HG03439 (cell line): ENCODE measurements around the gene GAL3ST2.
"Not testable (repeated sequence)": the region's sequence is repeated elsewhere in the genome, so short reads cannot be mapped to it uniquely, and the experiment has no call there.

Experiments
- ATAC-seq: cut with Tn5 transposase; IDR thresholded peaks from one replicate; pipeline ENCODE4 v1.9.1; 2021; ENCODE audit warnings: mild to moderate bottlenecking, moderate library complexity; ENCODE audit not compliant: unreplicated experiment

GAL3ST2 gene

DNA sequence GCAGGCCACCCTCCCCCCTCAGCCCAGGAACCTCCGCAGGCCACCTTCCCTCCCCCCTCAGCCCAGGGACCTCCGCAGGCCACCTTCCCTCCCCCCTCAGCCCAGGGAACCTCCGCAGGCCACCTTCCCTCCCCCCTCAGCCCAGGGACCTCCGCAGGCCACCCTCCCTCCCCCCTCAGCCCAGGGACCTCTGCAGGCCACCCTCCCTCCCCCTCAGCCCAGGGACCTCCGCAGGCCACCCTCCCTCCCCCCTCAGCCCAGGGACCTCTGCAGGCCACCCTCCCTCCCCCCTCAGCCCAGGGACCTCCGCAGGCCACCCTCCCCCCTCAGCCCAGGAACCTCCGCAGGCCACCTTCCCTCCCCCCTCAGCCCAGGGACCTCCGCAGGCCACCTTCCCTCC lies 29.6 kb downstream of the GAL3ST2 start:
- not testable (repeated sequence) for ATAC-seq

DNA sequence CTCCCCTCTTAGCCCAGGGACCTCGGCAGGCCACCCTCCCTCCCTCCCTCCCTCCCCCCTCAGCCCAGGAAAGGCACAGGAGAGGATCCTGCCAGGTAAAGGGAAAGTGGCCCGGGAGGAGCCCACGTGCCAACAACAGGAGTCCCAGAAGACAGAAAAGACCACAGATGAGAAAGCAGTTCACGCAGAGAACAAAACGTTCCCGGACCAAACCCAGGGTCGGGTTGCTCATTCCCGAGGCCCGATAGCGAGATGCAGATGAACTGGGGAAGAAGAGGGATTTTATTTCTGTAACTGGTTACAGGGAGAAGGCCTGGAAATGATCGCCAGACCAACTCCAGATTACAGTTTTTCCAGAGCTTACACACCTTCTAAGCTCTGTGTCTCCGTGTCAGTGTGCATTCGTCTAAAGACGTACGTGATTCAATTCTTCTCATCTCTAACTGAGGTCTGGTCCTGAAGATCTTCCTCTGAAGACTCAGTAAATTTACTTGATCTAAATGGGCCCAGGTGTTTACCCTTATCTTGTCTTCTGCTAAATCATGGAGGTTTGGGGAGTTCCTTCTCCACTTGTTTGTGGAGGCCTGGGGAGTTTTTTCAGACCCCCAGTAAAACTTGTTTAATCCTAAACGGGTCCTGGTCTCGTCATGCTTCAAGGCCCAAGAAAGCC lies 31.6 kb downstream of the GAL3ST2 start:
- no peak for ATAC-seq

DNA sequence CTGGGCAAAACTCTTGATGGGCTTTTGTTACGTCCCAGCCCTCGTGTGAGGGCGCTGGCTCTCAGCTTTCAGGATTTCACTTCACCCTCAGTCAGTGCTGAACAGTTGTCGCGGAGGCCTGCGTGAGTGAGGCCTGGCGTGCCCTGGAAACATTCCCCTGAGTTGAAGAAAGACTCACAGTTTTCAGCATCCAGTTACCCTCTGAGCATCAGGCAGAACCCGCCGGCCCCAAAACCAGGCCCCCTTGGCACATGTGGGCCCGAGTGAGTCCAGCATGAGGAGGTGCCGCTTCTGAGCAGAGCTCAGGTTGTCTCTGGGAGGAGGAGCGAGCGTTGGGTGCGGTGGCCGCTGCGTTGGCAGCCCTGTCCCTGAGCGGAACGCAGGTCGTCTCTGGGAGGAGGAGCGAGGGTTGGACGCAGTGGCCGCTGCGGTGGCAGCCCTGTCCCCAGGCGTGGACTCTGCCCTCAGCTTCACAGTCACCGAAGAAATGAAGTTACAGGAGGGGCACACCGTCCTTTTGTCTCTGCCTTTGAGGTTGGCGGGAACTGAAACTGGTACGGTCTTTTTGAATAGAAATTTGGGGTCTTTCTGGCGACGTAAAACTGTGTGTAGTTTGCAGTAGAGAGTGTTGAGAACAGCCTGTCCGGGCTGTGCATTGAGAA lies 32.2 kb downstream of the GAL3ST2 start, which contains the start of gene NEU4:
Gene NEU4, plus strand, starts transcription at position 473 of the 662 bp plus-strand sequence. CDS start 5,292 bp downstream, outside the sequence.
- ATAC-seq = no peak

DNA sequence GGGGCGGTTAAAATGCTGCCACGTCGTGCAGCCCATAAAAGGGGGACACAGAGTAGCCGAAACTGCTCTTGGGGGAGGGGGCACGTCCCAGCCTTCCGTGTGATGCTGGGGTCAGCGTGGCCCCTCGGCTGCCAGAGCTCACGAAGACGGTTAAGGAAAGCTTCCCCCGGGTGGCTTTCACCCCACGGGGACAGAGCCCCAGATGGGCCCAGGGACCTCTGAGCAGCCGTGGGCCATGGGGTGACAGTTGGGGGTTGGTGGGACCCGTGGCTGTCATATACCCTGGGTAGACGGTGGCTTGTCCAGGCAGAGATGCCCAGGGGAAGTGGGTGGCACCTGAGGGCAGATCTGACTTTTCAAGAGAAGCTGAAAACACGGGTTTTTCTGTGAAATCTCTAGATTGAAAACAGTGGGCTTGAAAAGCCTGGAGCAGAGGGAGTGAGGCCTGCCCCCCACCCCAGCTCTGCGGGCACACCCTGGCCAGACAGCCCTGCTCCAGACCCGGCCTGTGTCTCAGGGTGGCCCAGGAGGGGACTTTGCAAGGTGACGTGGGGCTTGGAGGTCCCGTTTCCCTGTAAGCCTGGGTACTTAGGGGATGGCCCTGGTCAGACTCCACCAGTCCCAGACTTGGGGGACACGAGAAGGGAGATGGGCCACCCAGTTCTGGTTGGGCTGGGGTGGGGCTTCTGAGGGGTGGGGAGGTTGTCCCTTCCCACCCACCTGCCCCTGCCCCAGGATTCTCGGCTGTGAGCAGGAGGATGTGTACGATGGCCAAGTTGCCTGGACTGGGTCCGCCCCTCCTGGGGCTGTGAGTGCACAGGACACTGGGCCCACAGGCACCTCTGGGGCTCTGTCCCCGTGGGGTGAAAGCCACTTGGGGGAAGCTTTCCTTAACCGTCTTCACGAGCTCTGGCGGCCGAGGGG lies 33.0 kb downstream of the GAL3ST2 start:
- ATAC-seq = no peak

DNA sequence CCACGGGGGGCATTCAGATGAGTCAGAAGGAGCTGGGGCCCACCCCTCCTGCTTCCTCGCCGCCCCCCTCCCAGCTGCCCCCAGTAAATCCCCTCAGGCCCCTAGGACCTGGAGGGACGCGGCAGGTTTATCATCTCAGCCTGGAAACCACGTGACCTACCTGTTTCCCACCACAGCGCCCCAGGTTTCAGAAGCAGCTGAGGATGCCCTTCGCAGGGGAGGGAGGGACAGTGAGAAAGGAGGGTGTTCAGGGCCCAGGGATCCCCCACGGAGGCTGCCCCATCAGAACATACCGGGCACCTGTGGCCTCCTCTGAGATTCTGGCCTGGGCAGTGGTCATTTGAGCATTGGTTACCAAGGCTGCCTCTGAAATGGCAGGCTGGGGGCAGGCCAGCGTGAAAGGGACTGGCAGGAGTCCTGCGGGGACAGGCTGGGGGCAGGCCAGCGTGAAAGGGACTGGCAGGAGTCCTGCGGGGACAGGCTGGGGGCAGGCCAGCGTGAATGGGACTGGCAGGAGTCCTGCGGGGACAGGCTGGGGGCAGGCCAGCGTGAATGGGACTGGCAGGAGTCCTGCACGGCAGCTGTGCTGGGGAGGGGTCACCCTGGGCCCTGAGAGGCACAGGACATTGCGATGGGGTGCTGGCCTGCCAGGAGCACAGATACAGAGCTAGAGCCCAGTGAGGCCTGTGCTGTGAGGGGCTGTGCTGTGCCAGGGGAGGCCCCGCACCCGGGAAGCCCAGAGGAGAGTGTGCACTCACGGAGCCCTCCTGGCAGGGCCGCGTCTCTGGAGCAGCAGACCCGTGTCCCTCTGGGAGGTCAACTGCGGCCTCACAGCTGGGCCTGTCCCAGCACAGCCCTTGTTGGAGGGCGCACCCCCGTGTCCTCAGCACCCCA lies 33.9 kb downstream of the GAL3ST2 start:
- ATAC-seq = no peak

DNA sequence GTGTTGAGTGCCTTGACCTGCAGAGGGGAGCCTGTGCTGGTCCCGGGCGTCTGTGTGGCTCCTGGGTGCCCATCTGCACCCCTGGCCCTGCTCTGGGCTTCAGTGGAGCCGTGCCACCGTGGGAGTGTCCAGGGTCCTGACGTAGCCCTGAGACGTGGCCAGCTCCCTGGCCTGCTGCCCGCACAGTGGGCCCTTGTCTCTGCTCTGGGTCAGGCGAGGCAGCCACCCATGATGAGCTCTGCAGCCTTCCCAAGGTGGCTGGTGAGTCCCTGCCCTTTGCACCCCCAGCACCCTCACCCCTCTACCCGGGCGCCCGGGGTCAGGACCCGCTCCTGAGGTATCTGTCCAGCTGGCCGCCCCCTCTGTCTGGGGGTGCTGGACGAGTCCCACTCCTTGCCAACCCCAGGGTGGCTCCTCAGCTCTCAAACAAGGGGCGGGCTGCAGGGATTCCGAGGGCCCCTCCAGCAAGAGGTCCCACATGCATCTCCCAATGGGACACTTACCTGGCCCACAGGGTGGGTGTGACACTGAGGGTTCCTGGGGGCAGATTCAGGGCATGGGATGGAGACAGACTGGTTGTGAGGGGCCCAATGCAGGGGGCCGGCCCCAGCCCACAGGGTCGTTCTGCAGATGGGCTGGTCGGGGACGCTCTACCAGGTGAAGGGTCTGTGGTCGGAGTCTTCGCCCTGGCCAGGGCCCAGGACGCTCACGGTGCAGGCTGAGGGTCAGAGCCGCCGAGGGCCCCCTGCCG lies 34.8 kb downstream of the GAL3ST2 start:
- ATAC-seq = no peak

DNA sequence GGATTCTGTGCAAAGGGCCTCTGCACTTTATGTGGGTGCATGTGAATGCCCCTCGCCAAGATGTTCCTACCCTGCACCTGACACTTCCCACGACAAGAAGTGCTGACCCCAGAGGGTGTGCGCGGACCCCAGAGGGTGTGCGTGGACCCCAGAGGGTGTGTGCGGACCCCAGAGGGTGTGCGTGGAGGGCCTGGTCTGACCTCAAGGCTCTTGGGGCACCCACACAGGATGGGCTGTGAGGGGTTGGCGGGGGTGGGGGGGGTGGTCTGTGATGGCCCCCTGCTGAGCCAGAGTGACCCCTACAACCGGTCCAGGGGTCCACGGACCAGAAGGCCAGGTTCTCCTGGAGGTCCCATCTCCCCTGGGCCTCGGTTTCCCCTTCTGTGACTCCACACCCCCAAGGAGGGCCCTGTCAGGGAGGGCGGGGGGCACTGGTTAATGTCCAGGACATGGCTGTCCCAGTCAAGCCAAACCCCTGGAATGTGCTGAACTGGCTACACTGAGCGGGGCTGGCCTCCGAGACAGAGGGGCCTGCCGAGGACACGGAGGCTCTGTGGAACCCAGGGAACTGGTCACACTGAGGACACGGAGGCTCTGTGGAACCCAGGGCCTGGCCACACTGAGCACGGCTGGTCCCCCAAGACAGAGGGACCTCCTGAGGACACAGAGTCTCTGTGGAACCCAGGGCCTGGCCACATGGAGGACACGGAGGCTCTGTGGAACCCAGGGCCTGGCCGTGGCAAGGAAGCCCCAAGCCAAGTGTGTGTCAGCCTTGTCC lies 35.5 kb downstream of the GAL3ST2 start:
- no peak for ATAC-seq

DNA sequence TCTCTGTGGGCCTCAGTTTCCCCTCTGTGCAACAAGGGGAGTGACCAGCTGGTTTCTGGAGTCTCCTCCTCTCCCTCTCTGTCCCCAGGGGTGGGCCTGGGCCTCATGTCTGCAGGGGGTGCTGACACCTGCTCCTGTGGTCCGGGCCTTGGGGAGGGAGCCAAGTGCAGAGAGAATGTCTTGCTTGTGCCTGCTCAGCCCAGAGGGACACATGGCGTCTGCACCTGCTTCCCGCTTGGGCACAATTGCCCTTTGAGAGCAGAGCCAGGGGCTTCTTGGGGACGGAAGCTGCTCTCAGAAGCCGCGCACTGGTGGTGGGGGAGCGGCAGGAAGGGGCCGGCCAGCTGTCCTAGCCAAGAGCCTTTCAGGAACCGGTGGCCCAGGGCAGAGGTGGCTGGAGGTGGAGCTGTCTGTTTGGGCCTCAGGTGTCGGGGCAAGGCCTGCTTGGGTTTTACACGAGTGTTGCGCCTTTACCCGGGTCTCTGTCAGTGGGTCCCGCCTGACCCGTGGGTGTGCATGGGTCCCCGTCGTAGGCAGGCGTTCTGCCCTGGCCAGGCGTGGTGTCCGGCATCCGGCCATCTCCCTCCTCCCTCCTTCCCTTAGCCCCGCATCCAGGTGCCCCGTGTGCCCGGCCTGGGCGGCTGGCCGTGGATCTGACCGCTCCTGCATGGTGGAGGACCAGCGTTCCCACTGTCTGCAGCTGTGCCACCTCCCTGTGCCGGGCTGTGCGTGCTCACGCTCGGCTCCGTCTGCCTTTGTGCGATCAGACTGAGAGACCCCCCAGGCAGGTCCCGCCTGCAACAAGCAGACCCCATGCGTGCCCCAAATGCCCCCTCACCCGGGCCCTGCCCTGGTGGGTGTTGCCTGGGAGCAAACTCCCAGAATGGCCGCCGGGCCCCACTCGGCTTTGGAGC lies 36.4 kb downstream of the GAL3ST2 start:
- no peak for ATAC-seq

DNA sequence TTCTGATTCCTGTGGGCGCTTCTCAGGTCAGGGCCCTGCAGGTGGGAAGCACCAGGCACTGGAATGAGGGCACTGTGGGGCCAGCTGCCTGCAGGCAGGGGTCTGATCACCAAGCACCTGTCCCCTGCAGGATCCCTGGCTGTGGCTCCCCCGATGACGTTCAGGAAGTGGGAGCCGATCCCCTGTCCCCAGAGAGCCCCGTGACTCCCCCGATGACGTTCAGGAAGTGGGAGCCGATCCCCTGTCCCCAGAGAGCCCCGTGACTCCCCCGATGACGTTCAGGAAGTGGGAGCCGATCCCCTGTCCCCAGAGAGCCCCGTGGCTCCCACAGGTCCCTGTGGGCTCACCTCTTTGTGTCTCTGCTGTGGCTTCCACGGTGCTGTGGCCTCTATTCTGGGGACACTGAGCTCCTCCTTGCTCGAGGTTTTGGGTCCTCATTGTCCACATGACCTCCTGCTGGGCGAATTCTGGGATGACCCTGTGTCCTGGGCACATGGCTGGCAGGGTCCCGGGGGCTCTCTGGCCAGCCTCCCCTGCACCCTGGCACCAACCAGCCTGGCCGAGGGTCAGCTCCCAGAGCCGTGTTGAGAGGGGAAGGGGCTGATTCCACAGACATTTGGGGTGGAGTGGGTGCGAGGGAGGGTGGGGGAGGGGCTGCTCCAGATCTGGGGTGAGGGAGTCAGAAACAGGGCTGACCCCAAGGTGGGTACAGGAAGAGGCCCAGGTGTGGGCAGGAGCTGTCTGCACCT lies 37.2 kb downstream of the GAL3ST2 start:
- no peak for ATAC-seq

DNA sequence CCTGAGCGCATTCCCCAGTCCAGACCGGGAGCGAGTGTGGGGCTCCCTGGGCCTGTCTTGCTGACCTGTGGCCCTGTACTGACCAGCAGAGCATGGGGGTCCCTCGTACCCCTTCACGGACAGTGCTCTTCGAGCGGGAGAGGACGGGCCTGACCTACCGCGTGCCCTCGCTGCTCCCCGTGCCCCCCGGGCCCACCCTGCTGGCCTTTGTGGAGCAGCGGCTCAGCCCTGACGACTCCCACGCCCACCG lies 37.7 kb downstream of the GAL3ST2 start:
- no peak for ATAC-seq

DNA sequence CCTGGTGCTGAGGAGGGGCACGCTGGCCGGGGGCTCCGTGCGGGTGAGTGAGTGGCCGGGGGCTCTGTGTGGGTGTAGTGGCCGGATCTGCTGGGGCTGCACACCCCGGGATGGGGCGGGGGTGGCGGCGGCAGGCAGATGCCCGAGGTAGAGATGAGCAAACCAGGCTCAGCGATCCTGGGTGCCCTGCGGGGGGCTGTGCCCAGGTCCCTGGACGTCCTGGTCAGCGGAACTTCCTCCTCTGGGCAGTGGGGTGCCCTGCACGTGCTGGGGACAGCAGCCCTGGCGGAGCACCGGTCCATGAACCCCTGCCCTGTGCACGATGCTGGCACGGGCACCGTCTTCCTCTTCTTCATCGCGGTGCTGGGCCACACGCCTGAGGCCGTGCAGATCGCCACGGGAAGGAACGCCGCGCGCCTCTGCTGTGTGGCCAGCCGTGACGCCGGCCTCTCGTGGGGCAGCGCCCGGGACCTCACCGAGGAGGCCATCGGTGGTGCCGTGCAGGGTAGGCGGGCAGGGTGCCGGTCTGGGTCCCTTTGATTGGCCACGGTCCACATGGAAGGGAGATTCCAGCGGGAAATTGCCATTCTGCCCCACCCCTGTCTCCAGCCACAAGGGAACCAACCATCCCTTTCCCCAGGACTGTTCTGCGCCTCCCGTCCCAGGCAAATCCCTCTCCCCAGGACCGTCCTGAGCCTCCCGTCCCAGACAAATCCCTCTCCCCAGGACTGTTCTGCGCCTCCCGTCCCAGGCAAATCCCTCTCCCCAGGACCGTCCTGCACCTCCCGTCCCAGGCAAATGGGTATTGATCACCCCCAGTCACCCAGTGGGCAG lies 38.2 kb downstream of the GAL3ST2 start:
- ATAC-seq = no peak

DNA sequence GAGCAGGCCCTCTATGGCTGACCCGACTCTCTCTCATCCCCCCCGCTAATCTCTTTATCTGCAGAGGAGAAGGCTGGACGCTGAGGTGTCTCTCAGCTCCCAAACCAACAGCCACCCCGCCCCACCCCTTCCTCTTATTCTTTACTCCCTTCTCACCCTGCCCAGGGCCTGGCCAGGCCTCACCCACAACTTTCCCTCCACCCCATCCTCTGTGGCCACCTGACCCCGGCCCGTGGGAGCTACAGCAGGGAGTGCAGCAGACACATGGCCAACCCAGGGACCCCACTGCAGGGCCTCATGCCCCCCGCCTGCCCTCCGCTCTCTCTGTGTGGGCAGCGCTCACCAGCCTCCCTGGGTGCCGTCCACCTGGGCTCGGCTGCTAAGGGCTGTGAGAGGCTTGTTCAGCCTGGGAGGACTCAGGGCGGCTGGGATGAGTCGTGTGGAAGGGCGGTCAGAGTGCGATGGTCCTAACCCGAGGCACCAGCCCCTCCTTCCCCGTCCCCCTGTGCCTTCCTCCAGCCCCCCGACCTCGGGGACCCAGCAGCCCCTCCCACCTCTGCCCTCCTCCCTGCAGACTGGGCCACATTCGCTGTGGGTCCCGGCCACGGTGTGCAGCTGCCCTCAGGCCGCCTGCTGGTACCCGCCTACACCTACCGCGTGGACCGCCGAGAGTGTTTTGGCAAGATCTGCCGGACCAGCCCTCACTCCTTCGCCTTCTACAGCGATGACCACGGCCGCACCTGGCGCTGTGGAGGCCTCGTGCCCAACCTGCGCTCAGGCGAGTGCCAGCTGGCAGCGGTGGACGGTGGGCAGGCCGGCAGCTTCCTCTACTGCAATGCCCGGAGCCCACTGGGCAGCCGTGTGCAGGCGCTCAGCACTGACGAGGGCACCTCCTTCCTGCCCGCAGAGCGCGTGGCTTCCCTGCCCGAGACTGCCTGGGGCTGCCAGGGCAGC lies 39.1 kb downstream of the GAL3ST2 start:
- ATAC-seq = no peak

DNA sequence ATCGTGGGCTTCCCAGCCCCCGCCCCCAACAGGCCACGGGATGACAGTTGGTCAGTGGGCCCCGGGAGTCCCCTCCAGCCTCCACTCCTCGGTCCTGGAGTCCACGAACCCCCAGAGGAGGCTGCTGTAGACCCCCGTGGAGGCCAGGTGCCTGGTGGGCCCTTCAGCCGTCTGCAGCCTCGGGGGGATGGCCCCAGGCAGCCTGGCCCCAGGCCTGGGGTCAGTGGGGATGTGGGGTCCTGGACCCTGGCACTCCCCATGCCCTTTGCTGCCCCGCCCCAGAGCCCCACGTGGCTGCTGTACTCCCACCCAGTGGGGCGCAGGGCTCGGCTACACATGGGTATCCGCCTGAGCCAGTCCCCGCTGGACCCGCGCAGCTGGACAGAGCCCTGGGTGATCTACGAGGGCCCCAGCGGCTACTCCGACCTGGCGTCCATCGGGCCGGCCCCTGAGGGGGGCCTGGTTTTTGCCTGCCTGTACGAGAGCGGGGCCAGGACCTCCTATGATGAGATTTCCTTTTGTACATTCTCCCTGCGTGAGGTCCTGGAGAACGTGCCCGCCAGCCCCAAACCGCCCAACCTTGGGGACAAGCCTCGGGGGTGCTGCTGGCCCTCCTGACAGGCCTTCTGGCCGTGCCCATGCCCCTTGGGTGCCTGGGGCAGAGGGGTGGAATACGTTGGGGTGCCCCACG lies 40.0 kb downstream of the GAL3ST2 start:
- ATAC-seq = no peak

DNA sequence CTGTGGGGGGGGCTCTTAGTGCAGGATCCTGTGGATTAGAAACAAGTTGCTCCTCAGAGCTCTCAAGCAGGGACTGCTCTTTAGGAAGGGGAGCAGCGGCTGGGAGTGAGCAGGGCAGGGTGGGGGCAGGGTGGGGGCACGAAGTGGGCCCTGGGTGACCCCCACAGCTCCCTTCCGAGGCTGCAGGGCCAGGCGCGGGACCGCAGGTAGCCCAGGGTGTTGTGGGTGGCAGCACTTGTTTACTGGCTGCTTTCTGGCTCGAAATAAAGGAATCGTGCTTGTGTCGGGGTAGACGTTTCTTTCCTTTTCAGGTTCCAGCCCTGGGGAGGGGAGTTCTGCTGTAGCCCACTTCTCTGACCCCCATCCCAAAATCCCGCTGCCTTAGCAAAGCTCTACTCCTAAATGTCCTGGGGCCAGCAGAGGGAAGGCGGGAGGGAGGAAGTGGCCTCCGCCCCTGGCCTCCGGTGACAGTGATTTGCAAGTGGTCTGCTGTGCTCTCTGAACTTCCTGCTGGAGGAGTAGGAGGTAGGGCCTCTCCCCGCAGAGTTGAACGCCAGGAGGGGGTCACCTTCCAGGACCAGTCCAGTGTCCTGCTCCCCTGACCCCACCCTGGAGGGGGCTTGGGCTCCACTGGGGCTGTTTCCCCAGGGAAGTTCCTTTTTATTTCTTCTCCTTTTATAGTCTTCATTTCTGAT lies 40.7 kb downstream of the GAL3ST2 start:
- no peak for ATAC-seq
